RKO (cell line): Measurements from ENCODE around the gene TMEM158.

ENCODE experiments used
- DNase-seq: peaks from one replicate; pipeline ENCODE4 v3.0.0-alpha.2; 2016; ENCODE audit warnings: low spot score

The TMEM158 gene

GRCh38 chr3:45226206-45226915 lies at the start of gene TMEM158:
TSS of gene TMEM158 (minus strand) at chr3:45226287. CDS start at chr3:45226027, 260 bp downstream.
- peak; percentile 74 for DNase-seq

- no peak for DNase-seq
These were observed 49.1 kb upstream of the TMEM158 start for GRCh38 chr3:45275006-45275704.

GRCh38 chr3:45273681-45274515 lies 47.8 kb upstream of the TMEM158 start:
- DNase-seq: peak; percentile 1

GRCh38 chr3:45272828-45273470 lies 46.9 kb upstream of the TMEM158 start:
- no peak for DNase-seq

- no peak for DNase-seq
These were observed 46.1 kb upstream of the TMEM158 start for GRCh38 chr3:45272032-45272810.

- no peak for DNase-seq
These were observed 43.9 kb upstream of the TMEM158 start for GRCh38 chr3:45269952-45270351.

GRCh38 chr3:45267097-45267496 lies 41.0 kb upstream of the TMEM158 start:
- no peak for DNase-seq

GRCh38 chr3:45261333-45262110 lies 35.4 kb upstream of the TMEM158 start:
- DNase-seq: no peak

- DNase-seq: no peak
These were observed 33.0 kb upstream of the TMEM158 start for GRCh38 chr3:45259133-45259532.

GRCh38 chr3:45258317-45258716 lies 32.2 kb upstream of the TMEM158 start:
- DNase-seq: no peak

GRCh38 chr3:45253316-45253715 lies 27.2 kb upstream of the TMEM158 start:
- DNase-seq: no peak

- DNase-seq: no peak
These were observed 26.7 kb upstream of the TMEM158 start for GRCh38 chr3:45252826-45253225.

- no peak for DNase-seq
These were observed 23.3 kb upstream of the TMEM158 start for GRCh38 chr3:45249391-45249790.

GRCh38 chr3:45246241-45246640 lies 20.2 kb upstream of the TMEM158 start:
- no peak for DNase-seq

GRCh38 chr3:45244356-45244755 lies 18.3 kb upstream of the TMEM158 start:
- DNase-seq: peak; percentile 9

GRCh38 chr3:45241206-45241605 lies 15.1 kb upstream of the TMEM158 start:
- no peak for DNase-seq

GRCh38 chr3:45240292-45240691 lies 14.2 kb upstream of the TMEM158 start:
- DNase-seq: no peak

GRCh38 chr3:45239254-45239653 lies 13.2 kb upstream of the TMEM158 start:
- DNase-seq: no peak

- peak; percentile 15 for DNase-seq
These were observed 10.9 kb upstream of the TMEM158 start for GRCh38 chr3:45236964-45237363.

GRCh38 chr3:45235409-45235808 lies 9.3 kb upstream of the TMEM158 start:
- no peak for DNase-seq

- DNase-seq: no peak
These were observed 8.2 kb upstream of the TMEM158 start for GRCh38 chr3:45234250-45234649.
